K562 (cell line): Measurements from ENCODE around the gene C1orf116. TPM values are rescaled to one million over a fixed set of nuclear protein-coding genes. Genes with fewer than 3 reads are reported as not detected.

ENCODE experiments used
- E2F3 ChIP-seq: fragments of 250-450 bp; sonication (Bioruptor Pico); IDR thresholded peaks from 2 replicates; pipeline ENCODE4 v1.4.0; 2020; ENCODE audit warnings: mild to moderate bottlenecking
- FOXM1 ChIP-seq, 2 experiments: fragments of 450-650 bp in 1 of 2; sonication (generic) in 1 of 2; formaldehyde crosslinking in 1 of 2; IDR thresholded peaks; 2 replicates each; pipeline versions ENCODE4 v1.6.1 to v1.9.0; 2017 to 2022; ENCODE audit warnings: low read depth in 2 of 2, mild to moderate bottlenecking in 2 of 2, missing genetic modification reagents in 1 of 2, moderate library complexity in 1 of 2
- GATAD2A ChIP-seq: fragments of 450-650 bp; IDR thresholded peaks from 2 replicates; pipeline ENCODE4 v1.6.1; 2017
- MEF2D ChIP-seq: conservative IDR thresholded peaks from 2 replicates; pipeline ENCODE4 v1.6.1; 2016; ENCODE audit warnings: low read depth, missing genetic modification characterization, missing compliant biosample characterization
- PCBP2 ChIP-seq: fragments of 200-400 bp; formaldehyde crosslinking; IDR thresholded peaks from 2 replicates; pipeline ENCODE4 v1.6.1; 2018; ENCODE audit warnings: low read length, low read depth, mild to moderate bottlenecking, moderate library complexity; ENCODE audit not compliant: poor library complexity, severe bottlenecking
- RFX1 ChIP-seq: fragments of 450-650 bp; IDR thresholded peaks from 2 replicates; pipeline ENCODE4 v1.6.1; 2016; ENCODE audit warnings: mild to moderate bottlenecking, moderate library complexity
- ZFP30 ChIP-seq: fragments of 250-450 bp; sonication (Bioruptor Pico); IDR thresholded peaks from 2 replicates; pipeline ENCODE4 v1.8.0; 2022; ENCODE audit warnings: moderate library complexity, mild to moderate bottlenecking, inconsistent platforms, borderline replicate concordance
- ZFPM2 ChIP-seq: fragments of 250-450 bp; sonication (Bioruptor Pico); IDR thresholded peaks from 2 replicates; pipeline ENCODE4 v1.5.1; 2022; ENCODE audit warnings: mild to moderate bottlenecking
- ZNF140 ChIP-seq: fragments of 250-450 bp; sonication (Bioruptor Pico); IDR thresholded peaks from 2 replicates; pipeline ENCODE4 v1.8.0; 2021; ENCODE audit warnings: moderate library complexity, mild to moderate bottlenecking, inconsistent platforms
- ZNF57 ChIP-seq: fragments of 450-650 bp; formaldehyde crosslinking; IDR thresholded peaks from 2 replicates; pipeline ENCODE4 v1.4.0; 2020; ENCODE audit warnings: mild to moderate bottlenecking, moderate library complexity
- polyA plus RNA-seq, 8 experiments: library from polyadenylated mRNA; depleted of rRNA in 4 of 8; stranded (reverse) in 5 of 8; unstranded in 3 of 8; fragments of >200 nt; fragmentation: Nextera tagmentation in 2 of 8; fragmentation: Illumina TruSeq in 1 of 8; extraction: Ambion mirVana in 2 of 8; extraction: Trizol in 1 of 8; gene quantifications; 2 replicates each; pipeline versions ENCODE4 v1.2.1 to v1.2.3, GENCODE V29; 2011 to 2014; ENCODE audit warnings: inconsistent platforms in 1 of 8, missing spikeins in 1 of 8
- total RNA-seq, 7 experiments: library from RNA; depleted of rRNA in 6 of 7; stranded (reverse); fragments of >200 nt in 6 of 7; fragmentation: Illumina TruSeq in 2 of 7; extraction: Trizol in 2 of 7; gene quantifications; 2 replicates each; pipeline versions ENCODE4 v1.2.1 to v1.2.3, GENCODE V29; 2011 to 2021; ENCODE audit warnings: low replicate concordance in 1 of 7
- TF ChIP-seq, protein P1 (sequence below), 2 experiments: fragments of 450-650 bp in 1 of 2; sonication (generic) in 1 of 2; formaldehyde crosslinking in 1 of 2; IDR thresholded peaks in 1 of 2; conservative IDR thresholded peaks in 1 of 2; 2 replicates each; pipeline versions ENCODE4 v1.6.1 to v1.8.1; 2016 to 2023; ENCODE audit warnings: mild to moderate bottlenecking in 2 of 2, moderate library complexity in 2 of 2, inconsistent platforms in 1 of 2, missing genetic modification reagents in 1 of 2
- TF ChIP-seq, protein P2 (sequence below): fragments of 250-450 bp; sonication (Bioruptor Pico); IDR thresholded peaks from 2 replicates; pipeline ENCODE4 v1.4.0; 2020
- TF ChIP-seq, protein P3 (sequence below): fragments of 250-450 bp; sonication (Bioruptor Pico); IDR thresholded peaks from 2 replicates; pipeline ENCODE4 v1.4.0; 2020; ENCODE audit warnings: mild to moderate bottlenecking
- TF ChIP-seq, protein P4 (sequence below): fragments of 250-450 bp; sonication (Bioruptor Pico); IDR thresholded peaks from 2 replicates; pipeline ENCODE4 v1.8.0; 2021; ENCODE audit warnings: moderate library complexity, mild to moderate bottlenecking, inconsistent platforms
- TF ChIP-seq, protein P5 (sequence below): fragments of 250-450 bp; sonication (Bioruptor Pico); IDR thresholded peaks from 2 replicates; pipeline ENCODE4 v1.8.0; 2022; ENCODE audit warnings: moderate library complexity, mild to moderate bottlenecking, inconsistent platforms

C1orf116 gene
- total and polyA plus RNA-seq, 9 of the 15 experiments (the other 6 are each of a cell fraction or from before 2014, with no cell fraction given), result 0.62 to 3.0 (median 0.95) TPM

DNA sequence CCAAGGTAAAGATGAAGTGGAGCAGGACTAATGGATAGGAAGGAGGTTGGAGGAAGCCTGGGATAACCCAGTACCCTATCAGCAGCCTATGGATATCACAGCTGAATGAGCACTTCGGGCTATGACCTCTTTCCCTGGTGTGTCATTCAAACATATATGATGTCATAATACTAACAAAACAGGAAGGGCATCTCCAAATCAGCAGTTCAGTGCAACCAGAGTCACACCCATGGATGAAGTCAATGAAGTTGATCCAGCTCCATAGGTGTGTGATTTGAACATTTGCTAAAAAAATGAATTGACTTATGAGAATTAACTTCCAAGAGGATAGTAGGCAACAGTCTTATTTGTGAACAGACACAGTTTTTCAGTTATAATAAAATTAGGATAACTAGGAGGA is 1.7 kb upstream of the C1orf116 start (continued):
- TF ChIP-seq, protein P1, sequence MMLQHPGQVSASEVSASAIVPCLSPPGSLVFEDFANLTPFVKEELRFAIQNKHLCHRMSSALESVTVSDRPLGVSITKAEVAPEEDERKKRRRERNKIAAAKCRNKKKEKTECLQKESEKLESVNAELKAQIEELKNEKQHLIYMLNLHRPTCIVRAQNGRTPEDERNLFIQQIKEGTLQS (IDR thresholded peaks at IDR 0.05), result peak; percentile 94
- TF ChIP-seq, protein P1 (CRISPR knock-in tag; conservative IDR thresholded peaks at IDR 0.05), result peak; percentile 49; the same call in 1 of the 2 replicates
- no peak for TF ChIP-seq ZNF57 (CRISPR knock-in tag)
- TF ChIP-seq, protein P2, sequence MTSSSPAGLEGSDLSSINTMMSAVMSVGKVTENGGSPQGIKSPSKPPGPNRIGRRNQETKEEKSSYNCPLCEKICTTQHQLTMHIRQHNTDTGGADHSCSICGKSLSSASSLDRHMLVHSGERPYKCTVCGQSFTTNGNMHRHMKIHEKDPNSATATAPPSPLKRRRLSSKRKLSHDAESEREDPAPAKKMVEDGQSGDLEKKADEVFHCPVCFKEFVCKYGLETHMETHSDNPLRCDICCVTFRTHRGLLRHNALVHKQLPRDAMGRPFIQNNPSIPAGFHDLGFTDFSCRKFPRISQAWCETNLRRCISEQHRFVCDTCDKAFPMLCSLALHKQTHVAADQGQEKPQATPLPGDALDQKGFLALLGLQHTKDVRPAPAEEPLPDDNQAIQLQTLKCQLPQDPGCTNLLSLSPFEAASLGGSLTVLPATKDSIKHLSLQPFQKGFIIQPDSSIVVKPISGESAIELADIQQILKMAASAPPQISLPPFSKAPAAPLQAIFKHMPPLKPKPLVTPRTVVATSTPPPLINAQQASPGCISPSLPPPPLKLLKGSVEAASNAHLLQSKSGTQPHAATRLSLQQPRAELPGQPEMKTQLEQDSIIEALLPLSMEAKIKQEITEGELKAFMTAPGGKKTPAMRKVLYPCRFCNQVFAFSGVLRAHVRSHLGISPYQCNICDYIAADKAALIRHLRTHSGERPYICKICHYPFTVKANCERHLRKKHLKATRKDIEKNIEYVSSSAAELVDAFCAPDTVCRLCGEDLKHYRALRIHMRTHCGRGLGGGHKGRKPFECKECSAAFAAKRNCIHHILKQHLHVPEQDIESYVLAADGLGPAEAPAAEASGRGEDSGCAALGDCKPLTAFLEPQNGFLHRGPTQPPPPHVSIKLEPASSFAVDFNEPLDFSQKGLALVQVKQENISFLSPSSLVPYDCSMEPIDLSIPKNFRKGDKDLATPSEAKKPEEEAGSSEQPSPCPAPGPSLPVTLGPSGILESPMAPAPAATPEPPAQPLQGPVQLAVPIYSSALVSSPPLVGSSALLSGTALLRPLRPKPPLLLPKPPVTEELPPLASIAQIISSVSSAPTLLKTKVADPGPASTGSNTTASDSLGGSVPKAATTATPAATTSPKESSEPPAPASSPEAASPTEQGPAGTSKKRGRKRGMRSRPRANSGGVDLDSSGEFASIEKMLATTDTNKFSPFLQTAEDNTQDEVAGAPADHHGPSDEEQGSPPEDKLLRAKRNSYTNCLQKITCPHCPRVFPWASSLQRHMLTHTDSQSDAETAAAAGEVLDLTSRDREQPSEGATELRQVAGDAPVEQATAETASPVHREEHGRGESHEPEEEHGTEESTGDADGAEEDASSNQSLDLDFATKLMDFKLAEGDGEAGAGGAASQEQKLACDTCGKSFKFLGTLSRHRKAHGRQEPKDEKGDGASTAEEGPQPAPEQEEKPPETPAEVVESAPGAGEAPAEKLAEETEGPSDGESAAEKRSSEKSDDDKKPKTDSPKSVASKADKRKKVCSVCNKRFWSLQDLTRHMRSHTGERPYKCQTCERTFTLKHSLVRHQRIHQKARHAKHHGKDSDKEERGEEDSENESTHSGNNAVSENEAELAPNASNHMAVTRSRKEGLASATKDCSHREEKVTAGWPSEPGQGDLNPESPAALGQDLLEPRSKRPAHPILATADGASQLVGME (CRISPR knock-in tag), result no peak
- no peak for TF ChIP-seq RFX1
- TF ChIP-seq, protein P3, sequence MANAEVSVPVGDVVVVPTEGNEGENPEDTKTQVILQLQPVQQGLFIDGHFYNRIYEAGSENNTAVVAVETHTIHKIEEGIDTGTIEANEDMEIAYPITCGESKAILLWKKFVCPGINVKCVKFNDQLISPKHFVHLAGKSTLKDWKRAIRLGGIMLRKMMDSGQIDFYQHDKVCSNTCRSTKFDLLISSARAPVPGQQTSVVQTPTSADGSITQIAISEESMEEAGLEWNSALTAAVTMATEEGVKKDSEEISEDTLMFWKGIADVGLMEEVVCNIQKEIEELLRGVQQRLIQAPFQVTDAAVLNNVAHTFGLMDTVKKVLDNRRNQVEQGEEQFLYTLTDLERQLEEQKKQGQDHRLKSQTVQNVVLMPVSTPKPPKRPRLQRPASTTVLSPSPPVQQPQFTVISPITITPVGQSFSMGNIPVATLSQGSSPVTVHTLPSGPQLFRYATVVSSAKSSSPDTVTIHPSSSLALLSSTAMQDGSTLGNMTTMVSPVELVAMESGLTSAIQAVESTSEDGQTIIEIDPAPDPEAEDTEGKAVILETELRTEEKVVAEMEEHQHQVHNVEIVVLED (CRISPR knock-in tag), result no peak
- TF ChIP-seq FOXM1 (IDR thresholded peaks at IDR 0.05; ENCODE audit: low read depth), result no peak
- no peak for TF ChIP-seq FOXM1 (CRISPR knock-in tag; IDR thresholded peaks at IDR 0.05; ENCODE audit: low read depth)
- TF ChIP-seq ZFPM2 (CRISPR knock-in tag), result no peak
- TF ChIP-seq, protein P4, sequence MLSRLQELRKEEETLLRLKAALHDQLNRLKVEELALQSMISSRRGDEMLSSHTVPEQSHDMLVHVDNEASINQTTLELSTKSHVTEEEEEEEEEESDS (CRISPR knock-in tag), result no peak
- no peak for TF ChIP-seq GATAD2A
- TF ChIP-seq, protein P5, sequence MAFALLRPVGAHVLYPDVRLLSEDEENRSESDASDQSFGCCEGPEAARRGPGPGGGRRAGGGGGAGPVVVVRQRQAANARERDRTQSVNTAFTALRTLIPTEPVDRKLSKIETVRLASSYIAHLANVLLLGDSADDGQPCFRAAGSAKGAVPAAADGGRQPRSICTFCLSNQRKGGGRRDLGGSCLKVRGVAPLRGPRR (CRISPR knock-in tag), result no peak
- TF ChIP-seq ZNF140 (CRISPR knock-in tag), result no peak
- TF ChIP-seq ZFP30 (CRISPR knock-in tag), result no peak
- TF ChIP-seq E2F3 (CRISPR knock-in tag), result no peak
- no peak for TF ChIP-seq PCBP2
- TF ChIP-seq MEF2D (tag), result no peak
